HCT116 (cell line): ENCODE results near the gene PRKG1. TPM values are rescaled to one million over a fixed set of nuclear protein-coding genes. Genes with fewer than 3 reads are reported as not detected.

Experiments used
- ATAC-seq: fragments of 200-7000 bp; cut with Tn5 transposase; 2 replicates; pipeline ENCODE4 v1.9.1; 2020; ENCODE audit warnings: mild to moderate bottlenecking, moderate library complexity
- BruUV-seq: library from RNA; stranded (reverse); fragments of 400-500 nt; replicated peaks from 2 replicates; lab custom pipeline; 2021; lab: Mats Ljungman, UMichigan
- CTCF ChIA-PET: fragments of 300-600 bp; sonication (Branson Sonifier 250); formaldehyde crosslinking; loops from one replicate; lab custom pipeline; 2021; ENCODE audit warnings: antibody characterized with exemption; lab: Charles Lee
- POLR2A ChIA-PET: fragments of 300-600, 350-600 bp; sonication (Branson Sonifier 250); formaldehyde crosslinking; loops from one replicate; lab custom pipeline; 2021; ENCODE audit warnings: antibody characterized with exemption; lab: Charles Lee
- RAD21 ChIA-PET, 2 experiments: fragments of 300-600 bp; sonication (Branson Sonifier 250); formaldehyde crosslinking; loops; one replicate each; lab custom pipeline; 2023; ENCODE audit warnings: low total read pairs in 2 of 2; ENCODE audit not compliant: uncharacterized antibody in 2 of 2, unreplicated experiment in 2 of 2, low non-redundant PET in 1 of 2; lab: Charles Lee
- DNase-seq: peaks from one replicate; pipeline ENCODE4 v3.0.0-alpha.2; 2010; ENCODE audit warnings: low read depth, low spot score
- H2AFZ ChIP-seq: fragments of 200-600 bp; shearing (Covaris generic), sonication (generic); 2 replicates; pipeline ENCODE4 v1.6.1; 2017; ENCODE audit warnings: low read depth, mixed run types, mixed read lengths, antibody characterized with exemption, low read length; ENCODE audit not compliant: poor library complexity, severe bottlenecking
- H3K27ac ChIP-seq: 2 replicates; pipeline ENCODE4 v1.5.1; 2012; ENCODE audit warnings: low read depth, low read length
- H3K27me3 ChIP-seq: fragments of 200-600 bp; sonication (generic); 2 replicates; pipeline ENCODE4 v1.6.1; 2016; ENCODE audit warnings: mixed run types, low read length, mixed read lengths; ENCODE audit not compliant: insufficient read depth
- H3K36me3 ChIP-seq, 2 experiments: fragments of 200-500 bp in 1 of 2; fragments of 200-600 bp in 1 of 2; sonication (Bioruptor generic) in 1 of 2; sonication (generic) in 1 of 2; 2 replicates each; pipeline versions ENCODE4 v1.5.1 to v1.6.1; 2014 to 2016; ENCODE audit warnings: low read length in 2 of 2, inconsistent platforms in 1 of 2, mixed read lengths in 1 of 2, mixed run types in 1 of 2; ENCODE audit not compliant: insufficient read depth in 2 of 2, control insufficient read depth in 1 of 2
- H3K4me1 ChIP-seq, 2 experiments: fragments of 200-600 bp in 1 of 2; sonication (generic) in 1 of 2; 2 replicates each; pipeline versions ENCODE4 v1.5.1 to v1.6.1; 2012 to 2017; ENCODE audit warnings: low read length in 2 of 2, inconsistent platforms in 1 of 2, mild to moderate bottlenecking in 1 of 2, mixed read lengths in 1 of 2, mixed run types in 1 of 2, moderate library complexity in 1 of 2; ENCODE audit not compliant: insufficient read depth in 2 of 2, control insufficient read depth in 1 of 2
- H3K4me2 ChIP-seq: fragments of 200-600 bp; sonication (generic); 2 replicates; pipeline ENCODE4 v1.6.1; 2017; ENCODE audit warnings: mixed run types, low read length, mixed read lengths
- H3K4me3 ChIP-seq, 2 experiments: fragments of 200-600 bp in 1 of 2; sonication (generic) in 1 of 2; replicated peaks in 1 of 2; 2 replicates each; pipeline ENCODE4 v1.5.1; 2011 to 2016; ENCODE audit warnings: low read length in 2 of 2, control low read depth in 1 of 2, low read depth in 1 of 2, mild to moderate bottlenecking in 1 of 2, mixed read lengths in 1 of 2, mixed run types in 1 of 2
- H3K79me2 ChIP-seq: fragments of 200-600 bp; sonication (generic); 2 replicates; pipeline ENCODE4 v1.6.1; 2017; ENCODE audit warnings: mild to moderate bottlenecking, mixed run types, low read length, moderate library complexity, mixed read lengths; ENCODE audit not compliant: insufficient read depth
- H3K9ac ChIP-seq: fragments of 200-600 bp; sonication (generic); 2 replicates; pipeline ENCODE4 v1.6.1; 2016; ENCODE audit warnings: low read length, mixed read lengths
- H3K9me2 ChIP-seq: fragments of 200-600 bp; sonication (generic), shearing (Covaris generic); 2 replicates; pipeline ENCODE4 v1.6.1; 2017; ENCODE audit warnings: mixed run types, mild to moderate bottlenecking, moderate library complexity; ENCODE audit not compliant: insufficient read depth
- H3K9me3 ChIP-seq, 2 experiments: fragments of 200-500 bp in 1 of 2; fragments of 200-600 bp in 1 of 2; sonication (Bioruptor generic) in 1 of 2; sonication (generic) in 1 of 2; 2 replicates each; pipeline ENCODE4 v1.6.1; 2014 to 2017; ENCODE audit warnings: low read length in 2 of 2, mixed read lengths in 2 of 2, inconsistent platforms in 1 of 2, low read depth in 1 of 2, mild to moderate bottlenecking in 1 of 2, mixed run types in 1 of 2, moderate library complexity in 1 of 2; ENCODE audit not compliant: control insufficient read depth in 1 of 2, insufficient read depth in 1 of 2
- H4K20me1 ChIP-seq: fragments of 200-600 bp; sonication (generic), shearing (Covaris generic); 2 replicates; pipeline ENCODE4 v1.6.1; 2017; ENCODE audit warnings: mixed run types, mild to moderate bottlenecking, moderate library complexity; ENCODE audit not compliant: insufficient read depth
- CBX3 ChIP-seq: IDR thresholded peaks from 2 replicates; pipeline ENCODE4 v1.6.1; 2012; ENCODE audit warnings: low read depth
- CEBPB ChIP-seq: IDR thresholded peaks from 2 replicates; pipeline ENCODE4 v1.6.1; 2012; ENCODE audit warnings: low read depth
- CTCF ChIP-seq, 3 experiments: fragments of 200-600 bp in 1 of 3; sonication (generic) in 1 of 3; IDR thresholded peaks in 2 of 3; conservative IDR thresholded peaks in 1 of 3; 2 replicates each; pipeline ENCODE4 v1.5.1; 2012 to 2017; ENCODE audit warnings: low read depth in 2 of 3, low read length in 2 of 3, antibody characterized with exemption in 1 of 3, borderline replicate concordance in 1 of 3, control low read depth in 1 of 3, mild to moderate bottlenecking in 1 of 3, mixed read lengths in 1 of 3, mixed run types in 1 of 3, moderate library complexity in 1 of 3; ENCODE audit not compliant: insufficient read depth in 1 of 3
- EGR1 ChIP-seq: IDR thresholded peaks from 2 replicates; pipeline ENCODE4 v1.6.1; 2012; ENCODE audit warnings: low read depth
- ELF1 ChIP-seq: IDR thresholded peaks from 2 replicates; pipeline ENCODE4 v1.6.1; 2012; ENCODE audit warnings: low read depth, borderline replicate concordance
- EZH2 ChIP-seq: fragments of 200-600 bp; sonication (generic); IDR thresholded peaks from 2 replicates; pipeline ENCODE4 v1.6.1; 2017; ENCODE audit warnings: antibody characterized with exemption, mixed run types
- EZH2phosphoT487 ChIP-seq: fragments of 200-600 bp; IDR thresholded peaks from 2 replicates; pipeline ENCODE4 v1.6.1; 2018; ENCODE audit warnings: antibody characterized with exemption, borderline replicate concordance
- FOSL1 ChIP-seq: IDR thresholded peaks from 2 replicates; pipeline ENCODE4 v1.6.1; 2012; ENCODE audit warnings: low read depth
- JUND ChIP-seq: IDR thresholded peaks from 2 replicates; pipeline ENCODE4 v1.6.1; 2012
- POLR2A ChIP-seq: IDR thresholded peaks from 2 replicates; pipeline ENCODE4 v1.7.0; 2011; ENCODE audit warnings: borderline replicate concordance; ENCODE audit not compliant: insufficient read depth, insufficient read length; ENCODE audit errors: extremely low read depth
- POLR2AphosphoS5 ChIP-seq: IDR thresholded peaks from 2 replicates; pipeline ENCODE4 v1.6.1; 2011; ENCODE audit warnings: mild to moderate bottlenecking, low read depth, low read length, moderate library complexity
- REST ChIP-seq: IDR thresholded peaks from 2 replicates; pipeline ENCODE4 v1.6.1; 2012; ENCODE audit warnings: low read depth
- SIN3A ChIP-seq: IDR thresholded peaks from 2 replicates; pipeline ENCODE4 v1.6.1; 2012; ENCODE audit warnings: low read depth
- TCF7L2 ChIP-seq: IDR thresholded peaks from 2 replicates; pipeline ENCODE4 v1.7.0; 2011; ENCODE audit warnings: borderline replicate concordance, inconsistent platforms; ENCODE audit not compliant: insufficient read depth, insufficient read length; ENCODE audit errors: extremely low read depth
- YY1 ChIP-seq: IDR thresholded peaks from 2 replicates; pipeline ENCODE4 v1.6.1; 2011; ENCODE audit warnings: low read length, low read depth, moderate library complexity, mild to moderate bottlenecking; ENCODE audit not compliant: insufficient replicate concordance; ENCODE audit errors: extremely low read depth
- ZBTB33 ChIP-seq: IDR thresholded peaks from 2 replicates; pipeline ENCODE4 v1.6.1; 2011; ENCODE audit warnings: mild to moderate bottlenecking, low read length, moderate library complexity; ENCODE audit not compliant: insufficient replicate concordance; ENCODE audit errors: extremely low read depth
- ZFX ChIP-seq: fragments of 450-650 bp; IDR thresholded peaks from 2 replicates; pipeline ENCODE4 v1.6.1; 2017
- intact Hi-C: fragments of 100-400 bp; cut with micrococcal nuclease; formaldehyde crosslinking; loops from 2 replicates; pipeline ENCODE4 v1.10.0; 2022
- total RNA-seq: library from RNA; stranded (reverse); gene quantifications from one replicate; pipeline ENCODE4 v1.2.1, GENCODE V29; 2021; ENCODE audit not compliant: unreplicated experiment

Gene PRKG1
- total RNA-seq, 1 experiment from 2014 or later, result 1.4 TPM

- ATAC-seq (no peak), DNase-seq (no peak)
- intact Hi-C loops, result no loop called here
- H3K36me3 ChIP-seq, result no peaks in the 10 kb centered on the region
- no peak overlapping the region for H3K4me2 ChIP-seq
- H3K79me2 ChIP-seq, result no peaks in the 10 kb centered on the region
- no peak overlapping the region for H3K27ac ChIP-seq
- H3K9ac ChIP-seq, result no peak overlapping the region
- no peaks in the 10 kb centered on the region; the same call in 1 of the 2 replicates for H4K20me1 ChIP-seq
- TF ChIP-seq TCF7L2 (no peak), SIN3A (no peak), REST (no peak), ELF1 (no peak), EZH2phosphoT487 (no peak), EGR1 (no peak), ZFX (no peak), CEBPB (no peak), CBX3 (no peak), EZH2 (no peak), JUND (no peak), ZBTB33 (no peak), FOSL1 (no peak), YY1 (no peak), POLR2A (no peak), CTCF (IDR thresholded peaks at IDR 0.05 in 2 of 3, conservative IDR thresholded peaks at IDR 0.05 in 1 of 3; ENCODE audit: borderline replicate concordance in 1 of 3, insufficient read depth in 1 of 3, low read depth in 2 of 3, low read length in 2 of 3) (no peak), POLR2AphosphoS5 (no peak)
- no peaks in the 10 kb centered on the region for H3K9me3 ChIP-seq
- no peaks in the 10 kb centered on the region for H3K9me2 ChIP-seq
- H3K4me1 ChIP-seq, result no peaks in the 10 kb centered on the region
- ChIA-PET RAD21 (no interaction called here), CTCF (no interaction called here), POLR2A (no interaction called here)
- BruUV-seq, result no TSS peak
- no peak overlapping the region for H2AFZ ChIP-seq
- no peak overlapping the region for H3K4me3 ChIP-seq
- peaks cover 33% of the 10 kb centered on the region for H3K27me3 ChIP-seq
Observed at GRCh38 chr10:51106311-51106945, 32.1 kb downstream of the PRKG1 start.
